ENCODE measurements around the gene GINM1. TPM values are rescaled to one million over a fixed set of nuclear protein-coding genes. Genes with fewer than 3 reads are reported as not detected.

GINM1 gene, protein sequence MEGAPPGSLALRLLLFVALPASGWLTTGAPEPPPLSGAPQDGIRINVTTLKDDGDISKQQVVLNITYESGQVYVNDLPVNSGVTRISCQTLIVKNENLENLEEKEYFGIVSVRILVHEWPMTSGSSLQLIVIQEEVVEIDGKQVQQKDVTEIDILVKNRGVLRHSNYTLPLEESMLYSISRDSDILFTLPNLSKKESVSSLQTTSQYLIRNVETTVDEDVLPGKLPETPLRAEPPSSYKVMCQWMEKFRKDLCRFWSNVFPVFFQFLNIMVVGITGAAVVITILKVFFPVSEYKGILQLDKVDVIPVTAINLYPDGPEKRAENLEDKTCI
- total RNA-seq (ENCODE audit: low replicate concordance) = 32.9 and 52.8 TPM in 2 replicates

DNA sequence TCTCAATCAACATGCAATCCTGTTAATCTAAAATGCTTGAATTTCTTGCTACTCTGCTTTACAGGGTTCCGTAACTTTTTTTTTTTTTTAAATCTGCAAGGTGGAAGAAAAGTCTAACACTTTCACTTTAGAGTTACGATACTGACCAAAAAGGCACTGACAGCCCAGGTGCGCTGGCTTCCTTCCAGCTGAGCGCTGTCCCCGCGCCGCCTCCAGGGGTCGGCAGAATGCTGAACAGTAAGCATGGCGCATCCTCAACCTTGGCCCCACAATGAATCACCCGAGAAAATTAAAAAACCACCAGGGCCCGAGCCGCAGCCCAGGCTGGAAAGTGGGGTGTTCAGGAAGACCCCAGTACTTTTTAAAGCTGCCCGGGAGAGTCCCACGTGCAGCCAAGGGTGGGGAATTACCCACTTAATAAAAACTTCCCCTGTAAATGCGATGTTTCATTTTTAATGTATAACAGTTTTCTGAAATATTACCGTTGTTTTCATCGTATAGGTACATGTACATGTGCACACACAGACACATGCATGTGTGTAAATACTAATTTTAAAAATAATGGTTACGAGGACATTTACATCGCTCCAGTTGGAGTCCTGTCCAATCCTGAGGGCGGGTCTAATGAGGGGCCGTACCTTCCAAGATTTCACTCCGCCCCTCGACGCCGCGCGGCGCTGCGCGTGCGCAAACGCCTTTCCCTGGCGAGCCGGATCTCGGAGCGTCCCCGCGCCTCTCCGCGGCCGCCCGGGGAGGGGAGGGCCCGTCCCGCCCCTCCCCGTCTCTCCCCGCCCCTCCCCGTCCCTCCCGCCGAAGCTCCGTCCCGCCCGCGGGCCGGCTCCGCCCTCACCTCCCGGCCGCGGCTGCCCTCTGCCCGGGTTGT is at the start of gene GINM1:
Gene GINM1, plus strand, starts transcription at position 849 of the 883 bp plus-strand sequence. CDS start 40 bp downstream, outside the sequence.

DNA sequence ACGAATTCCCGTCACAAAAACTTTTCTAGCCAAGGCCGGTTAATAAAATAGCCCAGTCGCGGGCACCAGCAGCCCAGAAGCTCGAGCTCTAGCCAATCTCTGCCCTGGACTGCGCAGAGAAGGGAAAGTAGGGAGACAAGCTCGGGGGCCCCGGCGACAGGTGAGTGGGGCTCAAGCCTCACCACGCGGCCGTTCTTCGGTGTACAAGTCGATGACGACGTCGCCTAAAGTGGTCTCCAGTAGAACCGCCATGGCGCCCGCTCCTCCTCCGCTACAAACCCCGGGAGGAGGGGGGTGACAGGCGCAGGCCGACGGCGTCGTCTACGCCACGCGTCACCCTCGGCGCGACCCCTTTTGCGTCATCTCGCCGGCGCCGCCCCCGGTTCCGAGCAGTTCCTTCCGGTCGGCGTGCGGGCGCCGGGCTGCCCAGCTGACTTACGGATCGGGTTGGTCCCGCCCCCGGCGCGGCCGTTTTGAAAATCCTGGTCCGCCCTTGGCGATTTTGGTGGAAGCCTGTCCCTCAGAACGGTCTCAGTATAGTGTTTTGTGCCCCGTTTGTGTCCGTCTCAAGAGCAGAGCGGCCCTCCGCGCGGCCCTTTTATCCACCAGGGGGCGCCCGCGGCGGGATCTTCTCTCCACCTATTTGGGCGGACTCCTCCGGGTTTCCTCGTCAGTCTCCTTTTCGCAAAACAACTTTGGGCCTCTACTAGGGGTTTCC is 20.3 kb upstream of the GINM1 start, which contains the start of gene PPIL4:
Gene PPIL4, minus strand, starts transcription at position 290 of the 718 bp plus-strand sequence. Its CDS starts 38 bp downstream, at position 252.

Other genes starting within 250 kb of the GINM1 start
- 11.3 and 15.5 TPM in 2 replicates for gene TAB2, start 248.7 kb upstream of the GINM1 start, total RNA-seq (ENCODE audit: low replicate concordance)
- 0.70 and 1.1 TPM in 2 replicates for gene SUMO4, start 166.1 kb upstream of the GINM1 start, total RNA-seq (ENCODE audit: low replicate concordance)
- gene ZC3H12D, start 81.4 kb upstream of the GINM1 start, total RNA-seq (ENCODE audit: low replicate concordance) = 0.23 TPM in 1 of 2 replicates, not detected in the other
- gene PPIL4, start 20.3 kb upstream of the GINM1 start, total RNA-seq (ENCODE audit: low replicate concordance) = 13.9 and 24.8 TPM in 2 replicates
- 23.9 and 32.2 TPM in 2 replicates for gene KATNA1, start 82.3 kb downstream of the GINM1 start, total RNA-seq (ENCODE audit: low replicate concordance)
- gene LATS1, start 151.7 kb downstream of the GINM1 start, total RNA-seq (ENCODE audit: low replicate concordance) = 2.9 and 5.0 TPM in 2 replicates
- gene NUP43, start 180.2 kb downstream of the GINM1 start, total RNA-seq (ENCODE audit: low replicate concordance) = 11.3 and 17.8 TPM in 2 replicates
- gene PCMT1, start 183.4 kb downstream of the GINM1 start, total RNA-seq (ENCODE audit: low replicate concordance) = 104 and 114 TPM in 2 replicates

Data from smooth muscle cell of the coronary artery (primary cell).